Measurements from ENCODE around the gene CTSV. TPM values are rescaled to one million over a fixed set of nuclear protein-coding genes. Genes with fewer than 3 reads are reported as not detected.
"Not testable (repeated sequence)": the region's sequence is repeated elsewhere in the genome, so short reads cannot be mapped to it uniquely, and the experiment has no call there.

CTSV gene
- total and polyA plus RNA-seq, 10 of the 15 experiments (the other 5 are each of a cell fraction or from before 2014, with no cell fraction given), result 0.10 to 0.51 (median 0.19) TPM; not detected in 1

- peak; percentile 75 for TF ChIP-seq GATAD2B (conservative IDR thresholded peaks at IDR 0.05; ENCODE audit: low read depth)
- peak; percentile 95 for TF ChIP-seq CREM (IDR thresholded peaks at IDR 0.05; ENCODE audit: low read depth)
- peak; percentile 43 for TF ChIP-seq RUNX3 (IDR thresholded peaks at IDR 0.05; ENCODE audit: low read length)
- TF ChIP-seq BACH1 (IDR thresholded peaks at IDR 0.05; ENCODE audit: borderline replicate concordance), result peak; percentile 76
- TF ChIP-seq MLLT1 (IDR thresholded peaks at IDR 0.05), result peak; percentile 93
- peak; percentile 86 for TF ChIP-seq ZBTB40 (IDR thresholded peaks at IDR 0.05; ENCODE audit: borderline replicate concordance)
- peak; percentile 22; the same call in 1 of the 3 replicates for TF ChIP-seq POU2F2 (IDR thresholded peaks at IDR 0.05; ENCODE audit: borderline replicate concordance, low read depth, low read length)
Observed at GRCh38 chr9:97013151-97014132, 25.5 kb downstream of the CTSV start (continued).

GRCh38 chr9:97012617-97013016 lies 26.3 kb downstream of the CTSV start:
- H3K27ac ChIP-seq (ENCODE audit: control insufficient read depth, insufficient read depth), result peak overlapping the region; percentile 37; the same call in 1 of the 2 replicates
- H2AFZ ChIP-seq (ENCODE audit: control insufficient read depth, low read depth, low read length); SMC1A ChIA-PET (ENCODE audit: uncharacterized antibody, unreplicated experiment); CTCF ChIA-PET; H3K27me3 ChIP-seq (replicated peaks in 1 of 2; ENCODE audit: control insufficient read depth in 2 of 2, insufficient read depth in 2 of 2, low read length in 1 of 2); RAD21 ChIA-PET (ENCODE audit: unreplicated experiment); in situ Hi-C loops (cut with MboI); H3K9me3 ChIP-seq (replicated peaks; ENCODE audit: control insufficient read depth, insufficient read depth, low read length); DNase-seq (ENCODE audit: low read depth, low spot score); H3K36me3 ChIP-seq (ENCODE audit: control insufficient read depth in 2 of 2, insufficient read depth in 2 of 2, low read length in 1 of 2); BruUV-seq (replicated peaks); H3K4me1 ChIP-seq (ENCODE audit: control insufficient read depth, insufficient read depth, low read length); intact Hi-C loops (cut with micrococcal nuclease; ENCODE audit: unreplicated experiment); POLR2A ChIA-PET; H4K20me1 ChIP-seq (ENCODE audit: control insufficient read depth, insufficient read depth): not testable (repeated sequence)
- ATAC-seq, result peak; percentile 83
- H3K79me2 ChIP-seq (ENCODE audit: control insufficient read depth, insufficient read depth, low read length), result peaks cover 18% of the 10 kb centered on the region
- WGBS (ENCODE audit: insufficient coverage, insufficient replicate concordance, low lambda C conversion rate, missing lambda C conversion rate), result under 1% methylated on average over 11 of the region's 18 CpGs
- peak overlapping the region; percentile 68 for H3K4me2 ChIP-seq (ENCODE audit: control insufficient read depth, insufficient read depth)
- peak overlapping the region; percentile 60 for H3K4me3 ChIP-seq
- peak overlapping the region; percentile 50 for H3K9ac ChIP-seq (ENCODE audit: control insufficient read depth, insufficient read depth, low read length)
- peak; percentile 99 for FAIRE-seq

GRCh38 chr9:97002195-97002594 lies 36.7 kb downstream of the CTSV start:
- DNase-seq (ENCODE audit: low read depth, low spot score); H3K4me1 ChIP-seq (ENCODE audit: control insufficient read depth, insufficient read depth, low read length); CTCF ChIA-PET; H3K27ac ChIP-seq (ENCODE audit: control insufficient read depth, insufficient read depth); H3K36me3 ChIP-seq (ENCODE audit: control insufficient read depth in 2 of 2, insufficient read depth in 2 of 2, low read length in 1 of 2); H3K9ac ChIP-seq (ENCODE audit: control insufficient read depth, insufficient read depth, low read length); H3K27me3 ChIP-seq (replicated peaks in 1 of 2; ENCODE audit: control insufficient read depth in 2 of 2, insufficient read depth in 2 of 2, low read length in 1 of 2); BruUV-seq (replicated peaks); intact Hi-C loops (cut with micrococcal nuclease; ENCODE audit: unreplicated experiment); in situ Hi-C loops (cut with MboI); H3K9me3 ChIP-seq (replicated peaks; ENCODE audit: control insufficient read depth, insufficient read depth, low read length); POLR2A ChIA-PET; H4K20me1 ChIP-seq (ENCODE audit: control insufficient read depth, insufficient read depth); FAIRE-seq; H2AFZ ChIP-seq (ENCODE audit: control insufficient read depth, low read depth, low read length); RAD21 ChIA-PET (ENCODE audit: unreplicated experiment); H3K4me3 ChIP-seq: not testable (repeated sequence)
- Histone ChIP-seq H3K4me2 (ENCODE audit: control insufficient read depth, insufficient read depth) (peak overlapping the region; percentile 25; the same call in 1 of the 2 replicates), H3K79me2 (ENCODE audit: control insufficient read depth, insufficient read depth, low read length) (peaks cover 41% of the 10 kb centered on the region)
- 0 out of 3 replicates have a peak, but pooled peaks have one; percentile 10 for ATAC-seq
- SMC1A ChIA-PET (ENCODE audit: uncharacterized antibody, unreplicated experiment), result interaction anchor here (0.7 kb wide), 1 partner anchor 36 kb away, joined by 3 read pairs; no protein-coding TSS in a partner anchor

All from GM12878 (cell line).